HG02610 (cell line): Measurements from ENCODE around the gene CREB3L2.
"Not testable (repeated sequence)": the region's sequence is repeated elsewhere in the genome, so short reads cannot be mapped to it uniquely, and the experiment has no call there.

Experiments used
- ATAC-seq: cut with Tn5 transposase; IDR thresholded peaks from one replicate; pipeline ENCODE4 v1.9.1; 2021; ENCODE audit warnings: mild to moderate bottlenecking, moderate library complexity; ENCODE audit not compliant: unreplicated experiment

CREB3L2 gene

DNA sequence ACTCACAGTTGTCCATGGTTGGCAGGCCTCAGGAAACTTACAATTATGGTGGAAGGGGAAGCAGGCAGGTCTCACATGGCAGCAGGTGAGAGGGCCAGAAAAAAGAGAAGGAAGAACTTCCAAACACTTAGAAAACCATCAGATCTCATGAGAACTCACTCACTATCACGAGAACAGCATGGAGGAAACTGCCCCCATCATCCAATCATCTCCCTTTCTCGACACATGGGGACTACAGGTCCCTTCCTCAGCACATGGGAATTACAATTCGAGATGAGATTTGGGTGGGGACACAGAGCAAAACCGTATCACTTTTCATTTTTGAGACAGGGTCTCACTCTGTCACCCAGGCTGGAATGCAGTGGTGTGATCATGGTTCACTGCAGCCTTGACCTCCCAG, 12.3 kb upstream of the CREB3L2 start:
- not testable (repeated sequence) for ATAC-seq

DNA sequence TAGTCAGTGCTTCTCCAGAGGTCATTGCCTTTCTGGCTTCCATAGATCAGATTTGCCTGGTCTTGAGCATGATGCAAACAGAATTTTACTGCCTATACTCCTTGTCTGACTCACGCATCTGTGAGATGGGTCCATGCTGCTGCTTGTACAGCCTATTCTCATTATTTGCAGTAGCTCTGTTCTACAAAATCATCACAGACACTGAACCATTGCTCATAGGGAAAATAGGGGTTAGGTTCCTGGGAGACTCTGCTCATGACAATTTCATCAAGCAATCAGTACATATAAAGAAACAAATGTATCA, 7.4 kb upstream of the CREB3L2 start:
- ATAC-seq, result no peak

DNA sequence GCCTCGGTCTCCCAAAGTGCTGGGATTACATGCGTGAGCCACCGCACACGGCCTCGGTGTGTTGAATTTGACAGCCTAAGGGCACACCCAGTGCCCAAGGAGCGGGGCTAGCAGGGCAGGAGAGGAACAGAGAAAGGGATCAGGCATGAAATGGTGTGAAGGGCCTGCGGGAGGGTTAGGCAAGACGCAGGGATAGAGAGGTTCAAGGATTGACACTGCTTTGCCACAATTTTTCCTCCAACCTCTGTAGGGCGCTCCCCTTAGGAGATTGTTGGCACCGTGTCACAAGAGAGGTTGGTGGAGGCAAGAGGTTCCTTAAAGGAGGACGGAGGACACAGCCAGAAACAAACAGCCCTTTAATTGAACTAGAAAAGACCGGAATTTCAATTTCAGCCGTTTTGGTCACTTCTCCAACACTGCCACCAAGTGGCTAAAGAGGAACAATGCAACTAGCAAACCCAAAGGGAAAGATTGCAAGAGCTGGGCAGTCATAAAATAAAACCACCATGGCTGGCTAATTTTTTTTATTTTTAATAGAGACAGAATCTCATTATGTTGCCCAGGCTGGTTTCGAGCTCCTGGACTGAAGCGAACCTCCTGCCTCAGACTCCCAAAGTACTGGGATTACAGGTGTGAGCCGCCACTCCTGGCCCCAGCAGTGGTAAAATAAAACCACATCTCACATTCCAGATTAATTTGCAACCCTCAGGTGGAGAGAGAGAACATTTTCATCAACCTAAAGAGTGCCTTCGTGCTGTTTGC, 6.9 kb upstream of the CREB3L2 start:
- peak; percentile 48 for ATAC-seq

GRCh38 chr7:138008019-138008587, 6.2 kb upstream of the CREB3L2 start:
- ATAC-seq, result no peak

DNA sequence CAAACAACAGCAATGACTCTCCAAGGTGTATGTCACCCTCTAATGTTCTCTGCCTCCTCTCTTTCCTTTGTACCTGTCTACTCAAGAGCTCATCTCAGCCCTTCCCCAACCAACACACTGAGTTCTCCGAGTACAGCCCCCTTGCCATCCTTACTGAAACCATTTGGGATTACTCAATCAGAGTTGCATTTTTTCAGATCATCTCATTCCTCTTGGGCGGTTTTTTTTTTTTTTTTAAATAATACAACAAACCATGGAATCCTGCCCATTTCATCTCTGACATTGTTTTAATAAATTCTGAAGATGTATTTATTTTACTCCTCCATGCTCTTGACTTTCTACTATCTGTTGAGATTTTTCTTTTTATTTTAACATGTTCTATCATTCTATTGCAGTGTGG, 4.2 kb upstream of the CREB3L2 start:
- ATAC-seq, result no peak

- no peak for ATAC-seq
Measured at GRCh38 chr7:138004936-138005335, 3.0 kb upstream of the CREB3L2 start.

- no peak for ATAC-seq
Measured at GRCh38 chr7:138004046-138004445, 2.2 kb upstream of the CREB3L2 start.

- ATAC-seq, result no peak
Measured at GRCh38 chr7:138002828-138003189, 923 bp upstream of the CREB3L2 start.

DNA sequence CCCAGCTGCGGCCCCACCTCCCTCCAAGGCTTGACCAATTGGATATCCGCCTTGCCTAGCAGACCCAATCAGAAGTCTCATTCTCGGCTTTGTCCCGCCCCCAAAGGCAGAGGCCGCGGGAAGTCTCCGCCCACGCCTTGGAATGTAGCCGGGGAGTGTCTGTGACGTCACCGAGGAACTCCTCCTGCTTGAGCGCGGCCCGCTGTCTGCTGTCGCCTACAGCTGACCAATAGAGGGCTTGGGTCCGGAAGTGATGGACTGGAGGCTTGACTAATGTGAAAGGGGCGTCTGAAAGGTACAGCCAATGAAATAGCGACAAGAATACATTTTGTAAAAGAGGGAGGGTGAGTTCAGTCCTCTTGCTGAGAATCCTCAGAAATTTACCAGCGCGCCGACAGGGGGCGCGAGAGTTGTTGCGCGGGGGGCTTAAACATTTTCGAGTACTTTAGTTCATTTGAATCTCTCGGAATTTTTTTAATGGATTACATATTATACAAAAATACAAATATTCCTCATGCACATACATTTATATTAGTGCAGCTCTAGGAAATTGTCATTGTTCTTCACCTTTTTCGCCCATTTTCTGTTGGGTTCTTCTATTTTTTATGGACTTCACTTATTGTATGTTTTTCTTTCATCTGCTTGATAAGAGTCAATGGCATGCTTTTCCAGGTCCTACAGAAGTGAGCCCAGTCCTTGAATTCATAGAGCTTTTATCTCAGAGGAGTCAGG, 376 bp upstream of the CREB3L2 start:
- ATAC-seq, result peak; percentile 98

- no peak for ATAC-seq
Measured at GRCh38 chr7:138000081-138000701, 1.7 kb downstream of the CREB3L2 start.

DNA sequence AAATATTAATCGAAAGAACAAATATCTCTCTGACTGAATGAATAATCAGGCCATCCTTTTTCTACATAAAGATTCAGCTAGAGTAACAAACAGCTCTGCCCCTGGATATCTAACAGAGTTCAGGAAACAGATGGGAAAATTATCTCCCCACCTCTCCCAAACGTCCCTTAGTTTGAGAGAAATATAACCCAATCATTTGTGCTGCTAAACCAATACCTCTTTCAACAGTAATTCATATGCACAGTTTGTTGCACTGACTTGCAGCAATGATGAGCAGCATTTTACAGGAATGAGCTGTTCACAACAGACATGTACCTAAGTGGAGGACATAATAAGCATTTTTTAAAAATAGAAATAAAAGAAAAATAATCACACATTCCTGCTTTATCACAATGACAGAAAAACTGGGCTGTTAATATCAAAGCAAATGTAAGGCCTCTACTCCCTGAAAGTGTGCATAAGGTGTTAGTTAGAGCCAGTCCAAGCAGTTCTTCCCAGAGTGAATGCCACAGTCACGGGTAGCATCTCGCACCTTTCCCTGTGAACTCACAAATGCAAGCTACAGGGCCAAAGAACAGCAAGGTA, 2.3 kb downstream of the CREB3L2 start:
- ATAC-seq, result no peak

DNA sequence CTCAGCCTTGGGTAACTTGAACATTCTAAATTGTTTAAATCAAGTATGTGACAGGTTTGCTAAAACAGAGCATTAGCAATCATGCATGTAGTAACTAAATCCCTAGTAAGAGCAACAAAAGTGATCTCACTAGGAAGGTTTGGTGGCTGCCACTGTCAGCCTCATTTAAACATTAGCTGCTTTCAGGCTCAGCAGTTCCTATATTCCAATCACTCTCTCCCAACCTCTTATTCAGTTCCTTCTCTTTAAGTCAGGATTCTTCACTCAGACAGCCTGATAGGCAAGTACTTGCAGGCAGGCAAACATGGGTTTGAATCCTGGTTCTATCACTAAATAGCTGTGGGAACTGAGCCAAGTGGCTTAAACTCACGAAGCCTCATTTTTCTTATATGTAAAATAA, 3.6 kb downstream of the CREB3L2 start:
- no peak for ATAC-seq

DNA sequence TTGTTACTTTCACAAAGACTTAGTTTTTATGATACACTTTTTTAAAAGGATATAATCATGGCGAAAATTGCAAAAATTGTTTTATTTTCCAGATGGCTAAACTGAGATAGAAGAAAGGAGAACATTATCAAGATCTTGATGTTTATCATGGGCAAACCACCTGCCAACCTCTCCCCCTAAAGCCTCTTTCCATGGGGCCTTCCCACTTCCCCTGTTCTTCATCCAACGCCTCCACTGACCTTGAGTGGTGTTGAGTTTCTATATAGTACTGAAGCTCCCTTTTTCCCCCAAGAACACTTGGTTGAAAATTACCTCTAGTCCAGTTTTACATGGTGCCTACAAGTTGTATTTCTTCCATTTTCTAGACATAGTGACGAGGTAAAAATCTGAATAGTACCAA, 5.0 kb downstream of the CREB3L2 start:
- ATAC-seq, result no peak

GRCh38 chr7:137996386-137996851, 5.5 kb downstream of the CREB3L2 start:
- no peak for ATAC-seq

DNA sequence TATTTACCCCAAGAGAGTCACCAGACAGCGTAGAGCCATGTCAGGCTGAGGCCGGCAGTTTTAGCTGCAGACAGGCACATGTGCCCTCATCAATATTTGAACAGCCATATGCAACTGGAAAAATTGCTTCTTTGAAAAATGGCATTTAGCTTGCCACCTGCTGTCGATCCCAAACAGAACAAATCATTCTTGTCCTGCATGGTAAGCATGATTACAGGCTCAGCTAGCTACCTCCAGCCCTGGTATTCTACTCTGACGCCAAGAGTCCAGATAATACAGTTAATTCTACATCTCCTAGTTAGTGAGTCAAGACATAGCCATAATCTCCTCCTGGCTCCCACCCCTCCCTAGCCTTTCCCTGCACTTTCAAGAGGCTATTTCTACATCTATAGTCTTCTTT, 7.7 kb downstream of the CREB3L2 start:
- no peak for ATAC-seq

- ATAC-seq, result no peak
Measured at GRCh38 chr7:137993395-137993743, 8.5 kb downstream of the CREB3L2 start.

DNA sequence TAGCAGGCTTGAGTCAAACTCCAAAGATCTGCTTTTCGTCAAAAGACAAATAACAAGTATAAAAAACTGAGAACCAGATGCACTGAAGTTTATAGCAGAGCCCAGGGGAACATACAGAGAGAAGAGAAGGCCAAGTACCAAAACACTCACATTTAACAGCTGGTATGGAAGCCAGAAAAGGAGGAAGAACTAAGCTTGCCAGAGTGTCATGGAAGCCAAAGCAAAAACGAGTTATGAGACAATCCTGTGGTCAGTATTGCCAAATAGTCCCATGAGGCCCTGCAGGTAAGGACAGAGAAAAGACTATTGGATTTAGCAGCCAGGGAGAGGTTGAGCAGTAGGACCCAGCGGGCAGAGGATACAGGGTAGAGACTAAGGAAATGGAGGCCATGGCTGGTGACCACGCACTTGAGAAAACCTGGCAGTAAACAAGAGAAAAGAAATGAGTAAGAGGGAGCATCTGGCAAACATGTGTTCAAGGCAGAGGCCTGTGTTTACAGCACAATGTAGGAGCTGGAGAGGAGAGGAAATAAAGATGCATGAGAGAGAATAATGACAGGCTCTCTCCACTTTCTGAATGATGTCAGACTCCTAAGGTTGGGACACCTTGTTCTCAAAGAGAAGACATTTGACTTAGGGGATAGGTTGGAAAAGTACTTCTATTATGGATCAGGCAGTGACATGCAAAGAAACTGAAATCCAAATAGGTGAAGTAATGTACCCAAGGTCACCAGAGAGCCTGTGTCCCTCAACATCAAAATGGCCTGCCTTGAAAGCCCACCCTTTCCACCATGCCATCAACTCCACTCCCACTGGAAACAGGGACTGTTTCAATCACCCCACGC, 9.1 kb downstream of the CREB3L2 start:
- ATAC-seq, result peak; percentile 66

DNA sequence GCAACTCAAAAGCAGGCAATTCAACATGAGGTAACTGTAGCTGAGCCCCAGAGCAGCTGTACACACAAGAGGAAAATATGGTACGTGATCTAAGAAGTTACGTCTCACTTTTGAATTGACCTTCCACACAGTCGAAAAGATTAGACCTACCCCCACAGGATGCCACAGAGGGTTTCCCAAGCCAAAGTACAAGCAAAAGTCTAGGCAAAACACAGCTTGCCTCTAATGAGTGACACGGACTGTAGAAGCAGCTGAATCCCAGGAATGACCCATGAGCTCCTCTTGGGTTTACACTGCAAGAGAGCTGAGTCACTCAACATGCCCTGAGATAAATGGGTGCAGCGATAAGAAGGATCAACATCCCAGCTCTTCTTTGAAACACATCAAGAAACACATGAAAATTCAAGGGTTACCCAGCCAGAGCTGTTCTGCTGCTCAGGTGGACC, 9.8 kb downstream of the CREB3L2 start:
- no peak for ATAC-seq

DNA sequence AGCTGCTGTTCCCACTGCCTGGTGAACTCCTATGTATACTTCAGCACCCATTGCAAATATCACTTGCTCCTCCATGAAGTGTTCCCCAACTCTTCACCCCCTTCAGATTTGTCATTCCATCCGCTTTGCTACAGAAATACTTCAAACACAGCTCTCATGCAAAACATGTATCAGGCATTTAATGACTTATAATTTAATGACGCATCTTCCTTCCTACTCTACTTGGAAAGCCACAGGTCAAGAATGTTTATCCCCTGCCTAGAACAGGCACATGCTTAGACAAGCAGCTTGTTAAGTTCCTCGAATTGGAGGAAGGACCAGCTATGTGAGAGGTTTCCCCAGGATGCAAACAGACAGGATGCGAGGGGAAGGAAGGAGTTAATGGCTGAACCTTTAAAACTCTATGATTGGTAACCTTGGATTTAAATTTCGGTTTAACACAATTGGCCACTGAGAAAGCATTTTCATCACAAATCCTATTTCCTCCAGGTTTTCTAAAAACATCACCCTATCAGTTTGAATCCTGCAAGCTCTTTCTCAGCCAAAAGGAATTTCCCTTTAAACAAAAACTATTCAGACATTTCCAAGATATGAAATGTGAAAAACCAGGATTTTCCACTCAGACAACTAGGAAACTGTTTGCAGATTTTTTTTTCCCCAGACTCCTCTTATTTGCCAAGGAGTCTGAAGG, 11.5 kb downstream of the CREB3L2 start:
- no peak for ATAC-seq

GRCh38 chr7:137989590-137989989, 12.3 kb downstream of the CREB3L2 start:
- no peak for ATAC-seq
